HG02884 (cell line): ENCODE data around the gene IL12RB1.

Source experiments
- ATAC-seq: cut with Tn5 transposase; IDR thresholded peaks from one replicate; pipeline ENCODE4 v1.9.1; 2021; ENCODE audit warnings: mild to moderate bottlenecking, moderate library complexity; ENCODE audit not compliant: unreplicated experiment

IL12RB1 gene

GRCh38 chr19:18086590-18087138, at the start of gene IL12RB1:
Gene IL12RB1, minus strand, starts transcription at chr19:18086934. Its CDS starts 111 bp downstream, at chr19:18086823.
- no peak for ATAC-seq

GRCh38 chr19:18135712-18136584, 49.2 kb upstream of the IL12RB1 start:
- ATAC-seq = no peak

GRCh38 chr19:18131841-18132596, 45.3 kb upstream of the IL12RB1 start:
- ATAC-seq = no peak

- ATAC-seq = no peak
These were observed 43.9 kb upstream of the IL12RB1 start for GRCh38 chr19:18130523-18131242.

- ATAC-seq = no peak
These were observed 42.1 kb upstream of the IL12RB1 start for GRCh38 chr19:18128805-18129204.

- ATAC-seq = no peak
These were observed 41.3 kb upstream of the IL12RB1 start for GRCh38 chr19:18128044-18128443.

GRCh38 chr19:18126097-18126496, 39.4 kb upstream of the IL12RB1 start:
- ATAC-seq = no peak

- ATAC-seq = no peak
These were observed 37.1 kb upstream of the IL12RB1 start for GRCh38 chr19:18123819-18124218.

- no peak for ATAC-seq
These were observed 36.4 kb upstream of the IL12RB1 start for GRCh38 chr19:18122860-18123795.

- ATAC-seq = no peak
These were observed 35.7 kb upstream of the IL12RB1 start for GRCh38 chr19:18122424-18122823.

- ATAC-seq = no peak
These were observed 34.4 kb upstream of the IL12RB1 start for GRCh38 chr19:18121166-18121565.

- no peak for ATAC-seq
These were observed 33.4 kb upstream of the IL12RB1 start for GRCh38 chr19:18120127-18120526.

- no peak for ATAC-seq
These were observed 33.0 kb upstream of the IL12RB1 start for GRCh38 chr19:18119717-18120105.

GRCh38 chr19:18119013-18119716, 32.4 kb upstream of the IL12RB1 start:
- no peak for ATAC-seq

- ATAC-seq = no peak
These were observed 31.8 kb upstream of the IL12RB1 start for GRCh38 chr19:18118420-18119012.

GRCh38 chr19:18117692-18118378, 31.1 kb upstream of the IL12RB1 start:
- ATAC-seq = no peak

GRCh38 chr19:18117364-18117691, 30.6 kb upstream of the IL12RB1 start:
- no peak for ATAC-seq

GRCh38 chr19:18114483-18114882, 27.7 kb upstream of the IL12RB1 start:
- no peak for ATAC-seq

- no peak for ATAC-seq
These were observed 27.1 kb upstream of the IL12RB1 start for GRCh38 chr19:18113827-18114226.
